Karpas-422 (cell line): ENCODE measurements around the gene ERMP1. TPM values are rescaled to one million over a fixed set of nuclear protein-coding genes. Genes with fewer than 3 reads are reported as not detected.

Experiments
- total RNA-seq: library from RNA; depleted of rRNA; stranded (reverse); fragments of >200 nt; shearing (Covaris generic); gene quantifications from 2 replicates; pipeline ENCODE4 v1.2.3, GENCODE V29; 2014; ENCODE audit warnings: low replicate concordance; rRNA removed

Gene ERMP1
- total RNA-seq, 1 experiment from 2014 or later, result 27.4 TPM

Other genes with a start within 250 kb of the ERMP1 start
- 85.4 and 86.8 TPM in 2 replicates for gene RIC1, start 204.0 kb downstream of the ERMP1 start, total RNA-seq
- gene MLANA, start 57.8 kb upstream of the ERMP1 start, total RNA-seq, result not detected in 2 replicates
- 16.8 and 21.0 TPM in 2 replicates for gene RANBP6, start 182.5 kb upstream of the ERMP1 start, total RNA-seq